K562 (cell line): ENCODE results near the gene GDPD2. TPM values are rescaled to one million over a fixed set of nuclear protein-coding genes. Genes with fewer than 3 reads are reported as not detected.

Source experiments
- ATAC-seq: fragments of 200-7000 bp; cut with Tn5 transposase; 3 replicates; pipeline ENCODE4 v1.9.1; 2020; ENCODE audit warnings: moderate library complexity
- BruUV-seq: library from RNA; stranded (reverse); fragments of 400-500 nt; replicated peaks from 2 replicates; lab custom pipeline; 2021; lab: Mats Ljungman, UMichigan
- CTCF ChIA-PET: fragments of 300-600 bp; formaldehyde crosslinking; extraction: SDS; loops from one replicate; lab custom pipeline; 2021; ENCODE audit warnings: low intra/inter-chr PET ratio; lab: Yijun Ruan, JAX
- POLR2A ChIA-PET: fragments of 300-600, 350-650 bp; sonication (Branson Sonifier 250); formaldehyde crosslinking; extraction: SDS; loops from one replicate; lab custom pipeline; 2021; ENCODE audit warnings: antibody characterized with exemption, inconsistent platforms; lab: Yijun Ruan, JAX
- DNase-seq, 4 experiments: peaks; one replicate each; pipeline versions ENCODE4 v3.0.0 to v3.0.0-alpha.2; 2011 to 2018; ENCODE audit warnings: low spot score in 3 of 4, mixed read lengths in 3 of 4; ENCODE audit errors: extremely low read depth in 1 of 4
- FAIRE-seq: peaks from 2 replicates; lab custom pipeline; 2011; peaks lifted over from hg19 to GRCh38; lab: Jason Lieb, UNC
- H2AFZ ChIP-seq: 2 replicates; pipeline ENCODE4 v1.6.0; 2011; ENCODE audit warnings: low read depth, low read length, control low read depth, inconsistent platforms
- H3K27ac ChIP-seq: fragments of 200-600 bp; 3 replicates; pipeline ENCODE4 v1.8.0; 2011; ENCODE audit warnings: low read depth, mild to moderate bottlenecking, control low read depth, inconsistent platforms, low read length, moderate library complexity, mixed read lengths; ENCODE audit errors: extremely low read depth
- H3K27me3 ChIP-seq, 2 experiments: fragments of 300-600 bp in 1 of 2; 2 replicates in 1 of 2; 3 replicates in 1 of 2; pipeline versions ENCODE4 v1.6.0 to v1.8.0; 2011; ENCODE audit warnings: inconsistent platforms in 2 of 2, low read length in 2 of 2, mild to moderate bottlenecking in 1 of 2, mixed read lengths in 1 of 2, moderate library complexity in 1 of 2; ENCODE audit not compliant: control insufficient read depth in 2 of 2, insufficient read depth in 2 of 2
- H3K36me3 ChIP-seq: fragments of 300-600 bp; 3 replicates; pipeline ENCODE4 v1.8.0; 2011; ENCODE audit warnings: mild to moderate bottlenecking, low read length, inconsistent platforms; ENCODE audit not compliant: control insufficient read depth, insufficient read depth
- H3K4me1 ChIP-seq, 2 experiments: fragments of 200-600 bp in 1 of 2; replicated peaks in 1 of 2; 2 replicates in 1 of 2; 3 replicates in 1 of 2; pipeline versions ENCODE4 v1.5.1 to v1.8.0; 2011; ENCODE audit warnings: inconsistent platforms in 2 of 2, low read length in 2 of 2, mild to moderate bottlenecking in 1 of 2, mixed read lengths in 1 of 2, moderate library complexity in 1 of 2; ENCODE audit not compliant: control insufficient read depth in 2 of 2, insufficient read depth in 2 of 2
- H3K4me2 ChIP-seq: 2 replicates; pipeline ENCODE4 v1.6.1; 2011; ENCODE audit warnings: low read length, control low read depth, inconsistent platforms, mixed read lengths; ENCODE audit not compliant: insufficient read depth
- H3K4me3 ChIP-seq: fragments of 200-600 bp; sonication (generic), shearing (Covaris generic); 2 replicates; pipeline ENCODE4 v1.5.1; 2016; ENCODE audit warnings: control low read depth, inconsistent platforms
- H3K79me2 ChIP-seq: fragments of 200-600 bp; 3 replicates; pipeline ENCODE4 v1.8.0; 2011; ENCODE audit warnings: low read length, inconsistent platforms; ENCODE audit not compliant: control insufficient read depth, insufficient read depth
- H3K9ac ChIP-seq, 2 experiments: 2 replicates each; pipeline versions ENCODE4 v1.6.0 to v1.6.1; 2011; ENCODE audit warnings: low read depth in 2 of 2, low read length in 2 of 2, control low read depth in 1 of 2, inconsistent platforms in 1 of 2, mild to moderate bottlenecking in 1 of 2, mixed read lengths in 1 of 2; ENCODE audit not compliant: insufficient read depth in 1 of 2
- H3K9me1 ChIP-seq: one replicate; pipeline ENCODE4 v1.6.0; 2011; ENCODE audit warnings: inconsistent platforms, mild to moderate bottlenecking, low read length, moderate library complexity; ENCODE audit not compliant: control insufficient read depth, insufficient read depth
- H3K9me3 ChIP-seq: replicated peaks from 2 replicates; pipeline ENCODE4 v1.5.1; 2011; ENCODE audit warnings: low read depth, low read length, inconsistent platforms; ENCODE audit not compliant: control insufficient read depth, insufficient read depth
- H4K20me1 ChIP-seq: replicated peaks from 2 replicates; pipeline ENCODE4 v1.6.1; 2011; ENCODE audit warnings: low read length, inconsistent platforms, mixed read lengths; ENCODE audit not compliant: control insufficient read depth, insufficient read depth
- CAMTA2 ChIP-seq: fragments of 250-450 bp; sonication (Bioruptor Pico); conservative IDR thresholded peaks from 2 replicates; pipeline ENCODE4 v1.5.1; 2022
- CREM ChIP-seq: IDR thresholded peaks from 2 replicates; pipeline ENCODE4 v1.6.1; 2014; ENCODE audit warnings: antibody characterized with exemption, low read depth
- FOSL1 ChIP-seq: fragments of 200-800 bp; sonication (Bioruptor generic); conservative IDR thresholded peaks from 2 replicates; pipeline ENCODE4 v1.6.1; 2016; ENCODE audit warnings: missing genetic modification characterization, missing compliant biosample characterization
- HMGXB4 ChIP-seq: sonication (generic); formaldehyde crosslinking; IDR thresholded peaks from 2 replicates; pipeline ENCODE4 v1.8.1; 2023; ENCODE audit warnings: mild to moderate bottlenecking, missing genetic modification reagents
- MAZ ChIP-seq, 2 experiments: fragments of 450-650 bp in 1 of 2; sonication (generic) in 1 of 2; formaldehyde crosslinking; IDR thresholded peaks in 1 of 2; conservative IDR thresholded peaks in 1 of 2; 2 replicates each; pipeline versions ENCODE4 v1.4.0 to v1.5.0; 2020; ENCODE audit warnings: mild to moderate bottlenecking in 1 of 2, missing genetic modification reagents in 1 of 2
- NR2C1 ChIP-seq, 2 experiments: fragments of 450-650 bp; IDR thresholded peaks; 2 replicates each; pipeline ENCODE4 v1.6.1; 2017; ENCODE audit warnings: mild to moderate bottlenecking in 2 of 2, antibody characterized with exemption in 1 of 2, inconsistent platforms in 1 of 2, missing compliant biosample characterization in 1 of 2, missing genetic modification characterization in 1 of 2
- NR3C1 ChIP-seq: sonication (generic); formaldehyde crosslinking; IDR thresholded peaks from 2 replicates; pipeline ENCODE4 v1.8.1; 2022; ENCODE audit warnings: missing genetic modification reagents
- POLR2AphosphoS5 ChIP-seq: IDR thresholded peaks from 2 replicates; pipeline ENCODE4 v1.6.1; 2011; ENCODE audit warnings: mild to moderate bottlenecking, low read depth, low read length, moderate library complexity; ENCODE audit not compliant: control insufficient read depth, insufficient read depth
- SMARCE1 ChIP-seq: fragments of 450-650 bp; IDR thresholded peaks from 2 replicates; pipeline ENCODE4 v1.7.1; 2016; ENCODE audit warnings: mild to moderate bottlenecking
- WGBS: fragments of 100-300 bp; shearing (Covaris generic); methylation state at CpG from one replicate; pipeline ENCODE4 v1.1.6; 2016; ENCODE audit warnings: low coverage, mixed read lengths; ENCODE audit not compliant: insufficient coverage; ENCODE audit errors: missing lambda C conversion rate; 5-methylcytosine and 5-hydroxymethylcytosine counted together
- in situ Hi-C: fragments of 300-500 bp; cut with MboI; formaldehyde crosslinking; loops from 4 replicates; pipeline ENCODE4 v1.15.0; 2018; ENCODE audit warnings: inconsistent platforms, mixed read lengths
- intact Hi-C: fragments of 100-400 bp; cut with micrococcal nuclease; formaldehyde crosslinking; loops from 2 replicates; pipeline ENCODE4 v1.14.2; 2022
- polyA plus RNA-seq, 8 experiments: library from polyadenylated mRNA; depleted of rRNA in 4 of 8; stranded (reverse) in 5 of 8; unstranded in 3 of 8; fragments of >200 nt; fragmentation: Nextera tagmentation in 2 of 8; fragmentation: Illumina TruSeq in 1 of 8; extraction: Ambion mirVana in 2 of 8; extraction: Trizol in 1 of 8; gene quantifications; 2 replicates each; pipeline versions ENCODE4 v1.2.1 to v1.2.3, GENCODE V29; 2011 to 2014; ENCODE audit warnings: inconsistent platforms in 1 of 8, missing spikeins in 1 of 8
- total RNA-seq, 7 experiments: library from RNA; depleted of rRNA in 6 of 7; stranded (reverse); fragments of >200 nt in 6 of 7; fragmentation: Illumina TruSeq in 2 of 7; extraction: Trizol in 2 of 7; gene quantifications; 2 replicates each; pipeline versions ENCODE4 v1.2.1 to v1.2.3, GENCODE V29; 2011 to 2021; ENCODE audit warnings: low replicate concordance in 1 of 7

Gene GDPD2
- total and polyA plus RNA-seq, 9 of the 15 experiments (the other 6 are each of a cell fraction or from before 2014, with no cell fraction given): not detected

DNA sequence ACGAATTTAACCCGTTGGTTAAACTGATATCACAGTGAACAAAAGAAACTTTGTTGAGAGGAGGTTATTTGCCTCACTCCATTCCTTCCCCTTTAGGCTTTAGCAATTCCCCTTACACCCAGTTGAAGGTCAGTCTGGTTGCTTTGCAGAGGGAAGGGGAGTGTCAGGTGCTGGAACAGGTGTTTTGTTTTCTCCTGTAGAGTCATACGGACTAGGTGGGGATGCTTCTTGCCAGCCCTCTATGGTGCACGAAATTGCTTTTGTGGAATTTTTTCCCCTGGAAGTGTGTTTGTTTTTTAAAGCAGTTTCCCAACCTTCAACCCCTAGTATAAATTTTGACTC is 54.6 kb downstream of the GDPD2 start:
- Histone ChIP-seq H3K9me3 (no peaks in the 10 kb centered on the region), H3K27me3 (no peaks in the 10 kb centered on the region), H3K27ac (no peak overlapping the region), H4K20me1 (peaks cover 17% of the 10 kb centered on the region; the same call in 1 of the 2 replicates), H3K9ac (no peak overlapping the region), H3K4me2 (no peak overlapping the region), H3K4me1 (no peaks in the 10 kb centered on the region; a peak in 1 of 5 replicates), H3K4me3 (no peak overlapping the region), H3K9me1 (no peaks in the 10 kb centered on the region), H3K36me3 (no peaks in the 10 kb centered on the region; the same call in 2 of the 3 replicates), H2AFZ (no peak overlapping the region), H3K79me2 (no peaks in the 10 kb centered on the region)
- no TSS peak for BruUV-seq
- in situ Hi-C loops: no loop called here
- POLR2A ChIA-PET: interaction anchor here (1.0 kb wide), 1 partner anchor 10 kb away, joined by 5 read pairs; no protein-coding TSS in a partner anchor
- 4% methylated on average over 4 of the region's 4 CpGs for WGBS
- CTCF ChIA-PET: no interaction called here
- peak; percentile 6; the same call in 1 of the 2 replicates for TF ChIP-seq FOSL1
- TF ChIP-seq NR2C1 (IDR thresholded peaks at IDR 0.05): no peak
- no peak for TF ChIP-seq NR2C1 (tag; IDR thresholded peaks at IDR 0.05)
- FAIRE-seq (no peak), DNase-seq (no peak), ATAC-seq (no peak)
- intact Hi-C loops: no loop called here

- Histone ChIP-seq H3K4me3 (no peak overlapping the region), H3K4me2 (no peak overlapping the region), H3K27me3 (no peaks in the 10 kb centered on the region), H3K36me3 (no peaks in the 10 kb centered on the region; the same call in 2 of the 3 replicates), H3K9me3 (no peaks in the 10 kb centered on the region), H3K9me1 (no peaks in the 10 kb centered on the region), H3K79me2 (no peaks in the 10 kb centered on the region), H3K27ac (no peak overlapping the region), H3K9ac (no peak overlapping the region), H4K20me1 (peaks cover 17% of the 10 kb centered on the region; the same call in 1 of the 2 replicates), H2AFZ (no peak overlapping the region), H3K4me1 (no peaks in the 10 kb centered on the region; a peak in 1 of 5 replicates)
- DNase-seq (no peak), FAIRE-seq (no peak), ATAC-seq (no peak)
- TF ChIP-seq NR3C1 (CRISPR knock-in tag): no peak
- TF ChIP-seq CAMTA2 (CRISPR knock-in tag): no peak
- no peak for TF ChIP-seq POLR2AphosphoS5
- TF ChIP-seq SMARCE1: no peak
- TF ChIP-seq MAZ (CRISPR knock-in tag; conservative IDR thresholded peaks at IDR 0.05 in 1 of 2, IDR thresholded peaks at IDR 0.05 in 1 of 2): no peak
- no peak for TF ChIP-seq HMGXB4 (CRISPR knock-in tag)
- no peak for TF ChIP-seq CREM
- ChIA-PET POLR2A (interaction anchor here (0.9 kb wide), 1 partner anchor 9 kb away, joined by 4 read pairs; no protein-coding TSS in a partner anchor), CTCF (no interaction called here)
- 48% methylated on average over 7 of the region's 10 CpGs for WGBS
- BruUV-seq: no TSS peak
- in situ Hi-C loops (no loop called here), intact Hi-C loops (no loop called here)
These were observed 55.6 kb downstream of the GDPD2 start for GRCh38 chrX:70478526-70479245.
